Mesodermal cell (in vitro differentiated cells): ENCODE results near the gene CLEC16A.

ENCODE experiments used
- H3K27ac ChIP-seq: 2 replicates; pipeline ENCODE4 v1.7.0; 2013; ENCODE audit warnings: mild to moderate bottlenecking, low read depth, low read length, moderate library complexity; ENCODE audit not compliant: severe bottlenecking
- H3K36me3 ChIP-seq: 2 replicates; pipeline ENCODE4 v1.7.1; 2013; ENCODE audit warnings: mild to moderate bottlenecking, low read length, moderate library complexity; ENCODE audit not compliant: control insufficient read depth, insufficient read depth
- H3K4me1 ChIP-seq: one replicate; pipeline ENCODE4 v1.7.1; 2013; ENCODE audit warnings: mild to moderate bottlenecking, low read length; ENCODE audit not compliant: insufficient read depth, control insufficient read depth, poor library complexity, severe bottlenecking
- H3K4me3 ChIP-seq: 2 replicates; pipeline ENCODE4 v1.7.0; 2013; ENCODE audit warnings: low read length, control low read depth, mild to moderate bottlenecking; ENCODE audit not compliant: insufficient read depth, poor library complexity, severe bottlenecking; ENCODE audit errors: extremely low read depth
- H3K9me3 ChIP-seq: 2 replicates; pipeline ENCODE4 v1.7.1; 2013; ENCODE audit warnings: mild to moderate bottlenecking, low read length, moderate library complexity; ENCODE audit not compliant: control insufficient read depth
- WGBS, 2 experiments: methylation state at CpG; one replicate each; pipeline ENCODE4 v1.1.5; 2013; ENCODE audit warnings: missing lambda C conversion rate in 2 of 2; ENCODE audit not compliant: insufficient coverage in 2 of 2; 5-methylcytosine and 5-hydroxymethylcytosine counted together

Gene CLEC16A

DNA sequence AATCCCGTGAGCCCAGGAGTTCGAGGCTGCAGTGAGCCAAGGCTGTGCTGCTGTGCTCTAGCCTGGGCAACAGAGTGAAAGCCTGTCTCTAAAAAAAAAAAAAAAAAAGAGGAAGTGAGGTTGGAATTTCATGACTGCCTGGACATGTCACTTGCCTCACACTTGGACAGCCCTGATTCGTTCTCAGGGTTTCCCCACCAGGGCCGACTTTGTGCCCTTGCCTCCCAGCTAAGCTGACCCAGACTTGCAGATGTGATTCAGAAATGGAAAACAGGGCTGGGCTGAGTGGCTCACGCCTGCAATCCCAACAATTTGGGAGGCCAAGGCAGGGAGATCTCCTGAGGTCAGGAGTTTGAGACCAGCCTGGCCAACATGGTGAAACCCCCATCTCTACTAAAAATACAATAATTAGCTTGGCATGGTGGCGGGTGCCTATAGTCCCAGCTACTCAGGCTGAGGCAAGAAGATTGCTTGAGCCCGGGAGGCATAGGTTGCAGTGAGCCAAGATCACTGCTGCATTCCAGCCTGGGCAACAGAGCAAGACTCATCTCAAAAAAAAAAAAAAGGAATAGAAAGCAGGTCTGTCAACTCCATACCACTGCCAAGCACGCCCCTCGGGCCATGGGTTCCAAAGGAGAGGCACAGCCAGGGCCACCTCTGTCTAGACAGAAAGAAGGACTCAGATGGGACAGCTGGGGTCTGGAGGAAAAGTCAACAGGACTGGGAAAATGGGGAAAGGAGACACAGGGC lies 264.7 kb downstream of the CLEC16A start:
- H3K27ac ChIP-seq: no peak overlapping the region
- H3K9me3 ChIP-seq: peaks cover 12% of the 10 kb centered on the region
- no peak overlapping the region for H3K4me3 ChIP-seq
- WGBS, 2 experiments: 91 to 95% methylated on average over 6 to 8 of the region's 9 CpGs
- H3K4me1 ChIP-seq: peaks cover 7% of the 10 kb centered on the region
- H3K36me3 ChIP-seq: no peaks in the 10 kb centered on the region

DNA sequence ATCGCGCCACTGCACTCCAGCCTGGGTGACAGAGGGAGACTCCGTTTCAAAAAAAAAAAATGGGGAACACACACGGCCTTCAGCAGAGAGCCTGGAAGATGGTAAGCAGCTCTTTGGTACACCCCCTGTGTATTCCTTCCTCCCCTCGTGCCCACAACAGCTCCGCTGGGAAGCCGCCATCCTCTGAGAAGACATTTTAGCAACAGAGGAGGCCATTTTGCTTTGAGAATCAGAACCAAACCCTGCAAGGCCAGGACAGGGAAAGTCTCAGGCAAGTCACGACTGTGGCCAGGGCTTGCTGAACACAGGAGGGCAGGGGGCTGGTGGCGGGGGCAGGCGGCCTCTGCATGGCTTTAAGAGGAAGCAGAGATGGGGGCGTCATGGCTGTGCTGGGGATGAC lies 265.9 kb downstream of the CLEC16A start:
- no peak overlapping the region for H3K4me3 ChIP-seq
- WGBS, 2 experiments: 88 to 91% methylated on average over 8 to 11 of the region's 11 CpGs
- H3K27ac ChIP-seq: no peak overlapping the region
- peaks cover 7% of the 10 kb centered on the region for H3K4me1 ChIP-seq
- no peaks in the 10 kb centered on the region for H3K36me3 ChIP-seq
- H3K9me3 ChIP-seq: peaks cover 12% of the 10 kb centered on the region

- WGBS, 2 experiments: 90 to 91% methylated on average over 8 to 16 of the region's 16 CpGs
- H3K9me3 ChIP-seq: peaks cover 19% of the 10 kb centered on the region
- no peak overlapping the region for H3K27ac ChIP-seq
- no peak overlapping the region for H3K4me3 ChIP-seq
- no peaks in the 10 kb centered on the region for H3K4me1 ChIP-seq
- H3K36me3 ChIP-seq: no peaks in the 10 kb centered on the region
These were observed 267.0 kb downstream of the CLEC16A start for GRCh38 chr16:11211061-11211976.

DNA sequence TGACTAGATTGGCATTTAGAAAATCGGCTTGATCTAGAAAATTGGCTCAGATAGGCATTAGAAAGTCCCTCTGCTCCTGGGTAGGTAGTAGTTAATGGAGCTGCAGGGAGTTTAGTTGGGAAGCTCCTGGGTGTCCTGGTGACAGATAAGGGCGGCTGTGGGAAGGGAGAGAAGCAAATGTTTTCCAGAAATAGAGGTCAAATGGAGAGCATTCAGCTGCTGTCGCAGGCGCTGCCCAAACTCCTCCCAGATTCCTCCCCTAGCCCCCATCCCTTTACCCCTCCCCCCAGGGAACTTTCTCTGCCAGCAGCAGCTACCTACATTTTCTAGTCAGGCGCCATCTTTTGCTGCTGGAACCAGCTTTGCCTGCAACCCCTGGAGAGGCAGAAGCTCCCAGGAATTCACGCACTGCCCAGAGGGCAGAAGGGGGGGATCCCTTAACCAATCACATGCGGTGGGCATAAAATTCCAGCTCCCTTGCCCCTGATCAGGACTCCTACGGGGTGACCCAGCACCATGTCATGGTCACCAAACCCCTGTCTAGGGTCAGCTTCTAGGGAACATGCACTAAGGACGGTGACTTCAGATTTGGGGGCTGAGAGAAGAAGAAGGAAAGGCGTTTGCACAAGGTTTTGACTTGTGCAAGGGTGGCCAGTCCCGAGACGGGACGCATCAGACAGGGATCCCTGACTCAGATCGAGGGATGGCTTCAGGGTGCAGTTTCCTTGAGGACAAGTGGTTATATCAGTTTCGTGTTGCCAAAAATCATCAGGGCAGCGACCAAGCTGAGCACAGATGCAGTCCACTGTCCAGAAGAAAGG lies 267.8 kb downstream of the CLEC16A start:
- Histone ChIP-seq H3K4me3 (no peak overlapping the region), H3K9me3 (peaks cover 20% of the 10 kb centered on the region), H3K27ac (no peak overlapping the region), H3K4me1 (no peaks in the 10 kb centered on the region), H3K36me3 (no peaks in the 10 kb centered on the region)
- 92 to 95% methylated on average over 7 to 16 of the region's 16 CpGs for WGBS, 2 experiments

DNA sequence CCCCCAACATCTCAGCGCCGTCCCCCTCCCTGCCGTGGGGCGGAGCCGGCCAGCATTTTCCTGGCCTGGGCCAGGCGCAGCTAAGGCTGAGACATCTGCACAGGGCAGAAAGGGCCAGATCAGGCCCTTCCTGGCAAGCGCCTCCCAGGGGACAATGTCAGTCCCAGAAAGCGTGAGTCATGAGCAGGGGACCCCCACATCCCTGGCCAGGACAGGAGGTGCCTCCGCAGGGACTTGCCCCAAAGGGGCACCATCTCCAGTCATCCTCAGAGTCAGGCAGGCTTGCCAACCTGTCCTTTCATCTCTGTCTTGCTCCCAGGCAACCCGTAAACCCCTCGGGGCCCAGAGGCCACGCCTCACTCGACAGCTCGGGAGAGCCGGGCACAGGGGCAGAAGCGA lies 268.4 kb downstream of the CLEC16A start:
- Histone ChIP-seq H3K36me3 (no peaks in the 10 kb centered on the region), H3K27ac (no peak overlapping the region), H3K4me1 (no peaks in the 10 kb centered on the region), H3K9me3 (peaks cover 14% of the 10 kb centered on the region), H3K4me3 (no peak overlapping the region)
- WGBS, 2 experiments: 91 to 92% methylated on average over 11 to 16 of the region's 16 CpGs

- Histone ChIP-seq H3K36me3 (no peaks in the 10 kb centered on the region), H3K27ac (no peak overlapping the region), H3K9me3 (peaks cover 14% of the 10 kb centered on the region), H3K4me3 (no peak overlapping the region), H3K4me1 (no peaks in the 10 kb centered on the region)
- 100% methylated on average over 2 of the region's 5 CpGs; no CpG with 5 or more reads in 1 of the 2 experiments for WGBS, 2 experiments
These were observed 269.0 kb downstream of the CLEC16A start for GRCh38 chr16:11213373-11213772.

- H3K27ac ChIP-seq: no peak overlapping the region
- H3K36me3 ChIP-seq: no peaks in the 10 kb centered on the region
- H3K4me3 ChIP-seq: no peak overlapping the region
- H3K4me1 ChIP-seq: no peaks in the 10 kb centered on the region
- WGBS, 2 experiments: 83 to 88% methylated on average over 1 to 3 of the region's 7 CpGs
- peaks cover 18% of the 10 kb centered on the region for H3K9me3 ChIP-seq
These were observed 269.4 kb downstream of the CLEC16A start for GRCh38 chr16:11213799-11214198.

GRCh38 chr16:11215935-11216556 lies 271.7 kb downstream of the CLEC16A start:
- H3K36me3 ChIP-seq: no peaks in the 10 kb centered on the region
- no peak overlapping the region for H3K27ac ChIP-seq
- H3K4me1 ChIP-seq: no peaks in the 10 kb centered on the region
- WGBS, 2 experiments: 80 to 100% methylated on average over 1 of the region's 3 CpGs
- H3K9me3 ChIP-seq: peaks cover 19% of the 10 kb centered on the region
- H3K4me3 ChIP-seq: no peak overlapping the region

- peaks cover 19% of the 10 kb centered on the region for H3K9me3 ChIP-seq
- H3K27ac ChIP-seq: no peak overlapping the region
- no peak overlapping the region for H3K4me3 ChIP-seq
- 83 to 100% methylated on average over 3 of the region's 3 CpGs for WGBS, 2 experiments
- no peaks in the 10 kb centered on the region for H3K4me1 ChIP-seq
- H3K36me3 ChIP-seq: no peaks in the 10 kb centered on the region
These were observed 273.6 kb downstream of the CLEC16A start for GRCh38 chr16:11217651-11218603.
